B cell (primary cell): Measurements from ENCODE around the gene RASSF8.

Experiments used
- EZH2 ChIP-seq: IDR thresholded peaks from 2 replicates; pipeline ENCODE4 v1.6.1; 2012; ENCODE audit warnings: borderline replicate concordance, low read depth, mild to moderate bottlenecking, moderate library complexity, low read length; ENCODE audit not compliant: insufficient read depth, poor library complexity, severe bottlenecking
- TF ChIP-seq, protein P1 (sequence below): fragments of 200-600 bp; IDR thresholded peaks from one replicate; pipeline ENCODE4 v1.8.0; 2022; ENCODE audit warnings: antibody characterized with exemption, mild to moderate bottlenecking

DNA sequence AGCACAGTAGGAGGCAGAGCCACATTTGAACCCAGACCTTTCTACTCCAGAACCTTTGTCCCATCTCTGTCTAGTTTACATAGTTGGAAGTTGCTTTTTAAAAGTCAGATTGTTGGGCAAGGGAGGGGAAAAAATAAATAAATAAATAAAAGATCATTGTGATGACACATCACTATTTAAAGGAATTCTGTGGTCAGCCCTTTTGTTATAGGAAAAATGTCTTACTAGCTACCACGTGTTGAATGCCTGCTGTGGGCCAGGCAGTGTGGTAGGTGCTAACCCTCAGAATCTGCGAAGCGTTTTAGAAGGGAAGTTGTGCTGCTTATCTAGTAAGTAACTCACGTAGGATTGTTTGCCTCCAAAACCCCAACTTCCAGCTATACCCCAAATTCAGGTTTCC is 104.1 kb downstream of the RASSF8 start:
- TF ChIP-seq, protein P1, sequence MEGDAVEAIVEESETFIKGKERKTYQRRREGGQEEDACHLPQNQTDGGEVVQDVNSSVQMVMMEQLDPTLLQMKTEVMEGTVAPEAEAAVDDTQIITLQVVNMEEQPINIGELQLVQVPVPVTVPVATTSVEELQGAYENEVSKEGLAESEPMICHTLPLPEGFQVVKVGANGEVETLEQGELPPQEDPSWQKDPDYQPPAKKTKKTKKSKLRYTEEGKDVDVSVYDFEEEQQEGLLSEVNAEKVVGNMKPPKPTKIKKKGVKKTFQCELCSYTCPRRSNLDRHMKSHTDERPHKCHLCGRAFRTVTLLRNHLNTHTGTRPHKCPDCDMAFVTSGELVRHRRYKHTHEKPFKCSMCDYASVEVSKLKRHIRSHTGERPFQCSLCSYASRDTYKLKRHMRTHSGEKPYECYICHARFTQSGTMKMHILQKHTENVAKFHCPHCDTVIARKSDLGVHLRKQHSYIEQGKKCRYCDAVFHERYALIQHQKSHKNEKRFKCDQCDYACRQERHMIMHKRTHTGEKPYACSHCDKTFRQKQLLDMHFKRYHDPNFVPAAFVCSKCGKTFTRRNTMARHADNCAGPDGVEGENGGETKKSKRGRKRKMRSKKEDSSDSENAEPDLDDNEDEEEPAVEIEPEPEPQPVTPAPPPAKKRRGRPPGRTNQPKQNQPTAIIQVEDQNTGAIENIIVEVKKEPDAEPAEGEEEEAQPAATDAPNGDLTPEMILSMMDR: no peak
- no peak for TF ChIP-seq EZH2
